Spleen (tissue), 11 donors: Measurements from ENCODE around the gene HAAO. TPM values are rescaled to one million over a fixed set of nuclear protein-coding genes. Genes with fewer than 3 reads are reported as not detected.

ENCODE experiments used
- DNase-seq: peaks from one replicate; pipeline ENCODE4 v3.0.0-alpha.2; 2020
- H3K27ac ChIP-seq, 8 donors: fragments of 200-600 bp; sonication (generic) in 7 of 8; 1 replicate in 4 of 8; 2 replicates in 4 of 8; pipeline versions ENCODE4 v1.5.0 to v1.8.0; 2016 to 2021; ENCODE audit warnings: inconsistent platforms in 4 of 8, mild to moderate bottlenecking in 4 of 8, moderate library complexity in 1 of 8
- H3K27me3 ChIP-seq, 7 donors: fragments of 200-600 bp; sonication (generic) in 6 of 7; replicated peaks in 1 of 7; 1 replicate in 4 of 7; 2 replicates in 3 of 7; pipeline versions ENCODE4 v1.5.0 to v1.8.0; 2016 to 2021; ENCODE audit warnings: inconsistent platforms in 3 of 7, mild to moderate bottlenecking in 1 of 7
- H3K36me3 ChIP-seq, 6 donors: fragments of 200-600 bp; sonication (generic) in 5 of 6; 1 replicate in 4 of 6; 2 replicates in 2 of 6; pipeline versions ENCODE4 v1.5.0 to v1.8.0; 2016 to 2021; ENCODE audit warnings: inconsistent platforms in 2 of 6
- H3K4me1 ChIP-seq, 6 donors: fragments of 200-600 bp; sonication (generic) in 5 of 6; 1 replicate in 3 of 6; 2 replicates in 3 of 6; pipeline versions ENCODE4 v1.5.0 to v1.8.0; 2016 to 2021; ENCODE audit warnings: inconsistent platforms in 3 of 6
- H3K4me3 ChIP-seq, 8 donors: fragments of 200-600 bp; sonication (generic) in 7 of 8; 1 replicate in 4 of 8; 2 replicates in 4 of 8; pipeline versions ENCODE4 v1.5.0 to v1.8.0; 2016 to 2021; ENCODE audit warnings: inconsistent platforms in 4 of 8, mild to moderate bottlenecking in 4 of 8, moderate library complexity in 2 of 8
- H3K9me3 ChIP-seq, 8 donors: fragments of 200-600 bp; sonication (generic) in 7 of 8; 1 replicate in 4 of 8; 2 replicates in 4 of 8; pipeline versions ENCODE4 v1.5.0 to v1.8.0; 2016 to 2021; ENCODE audit warnings: inconsistent platforms in 4 of 8
- CTCF ChIP-seq, 11 experiments: fragments of 200-600 bp in 7 of 11; fragments of 450-650 bp in 4 of 11; sonication (generic) in 4 of 11; IDR thresholded peaks in 8 of 11; conservative IDR thresholded peaks in 3 of 11; 1 replicate in 7 of 11; 2 replicates in 4 of 11; pipeline versions ENCODE4 v1.4.0 to v1.8.0; 2016 to 2021; ENCODE audit warnings: antibody characterized with exemption in 11 of 11, inconsistent platforms in 4 of 11, mild to moderate bottlenecking in 1 of 11
- POLR2A ChIP-seq, 3 donors: fragments of 450-650 bp; IDR thresholded peaks; one replicate each; pipeline ENCODE4 v1.5.1; 2017; ENCODE audit warnings: antibody characterized with exemption in 3 of 3, mild to moderate bottlenecking in 1 of 3
- POLR2AphosphoS5 ChIP-seq, 3 donors: sonication (generic); formaldehyde crosslinking; IDR thresholded peaks; one replicate each; pipeline ENCODE4 v1.5.1; 2017; ENCODE audit warnings: antibody characterized with exemption in 3 of 3
- WGBS, 5 donors: extraction: QIAGEN DNeasy Blood & Tissue Kit in 3 of 5; methylation state at CpG; one replicate each; pipeline versions ENCODE4 v1.1.5 to v1.1.7; 2013 to 2018; 5-methylcytosine and 5-hydroxymethylcytosine counted together
- intact Hi-C: fragments of 100-400 bp; cut with DNase I; formaldehyde crosslinking; loops from one replicate; pipeline ENCODE4 v1.15.0; 2023; ENCODE audit warnings: low total_unique reads
- polyA plus RNA-seq, 3 donors: library from polyadenylated mRNA; stranded (reverse); fragments of 200-250 nt; gene quantifications; one replicate each; pipeline ENCODE4 v1.2.1, GENCODE V29; 2013
- total RNA-seq, 7 donors: library from RNA; depleted of rRNA in 3 of 7; stranded (reverse); fragments of >200 nt in 3 of 7; fragmentation: NEBNext Ultra II Directional in 4 of 7; extraction: Animal tissue kit (Norgen Biotek cat#: 25700) in 4 of 7; gene quantifications; one replicate each; pipeline versions ENCODE4 v1.1.0 to v1.2.1, GENCODE V29; 2016 to 2021
- donor health status: healthy with polysubstance abuse.
- donor health status: DM: no; HTN: no; CAD: no; lungs with moderate emphysema.
- donor health status: DM: no; HTN: no; CAD: no.
- donor health status: Bipolar disorder and iron deficiency.
- donor health status: healthy.
- donor health status: DM: no; HTN: no; CAD: no.
- donor health status: DM: yes; HTN: yes; CAD: no.

Gene HAAO
- total and polyA plus RNA-seq, 10 donors, result 2.4 to 12.3 (median 8.0) TPM

- H3K27ac ChIP-seq, result no peak overlapping the region
- 90 to 97% (median 94%) methylated on average over 4 of the region's 4 CpGs for WGBS, 5 donors
- no peaks in the 10 kb centered on the region for H3K9me3 ChIP-seq
- H3K4me1 ChIP-seq, result peaks cover 10 to 35% (median 27%) of the 10 kb centered on the region in 6 donors
- peaks cover 0 to 22% (median 2%) of the 10 kb centered on the region in 6 donors for H3K36me3 ChIP-seq
- no peak overlapping the region for H3K4me3 ChIP-seq
- TF ChIP-seq POLR2AphosphoS5 (IDR thresholded peaks at IDR 0.05) (no peak), POLR2A (IDR thresholded peaks at IDR 0.05) (no peak)
- intact Hi-C loops, result no loop called here
- no peak for DNase-seq
- H3K27me3 ChIP-seq, result no peaks in the 10 kb centered on the region
Observed at GRCh38 chr2:42748840-42749239, 43.5 kb downstream of the HAAO start.

- no peak overlapping the region for H3K27ac ChIP-seq
- no peaks in the 10 kb centered on the region for H3K9me3 ChIP-seq
- intact Hi-C loops, result no loop called here
- H3K27me3 ChIP-seq, result no peaks in the 10 kb centered on the region
- no peak for DNase-seq
- peaks cover 0 to 13% (median 2%) of the 10 kb centered on the region in 6 donors for H3K36me3 ChIP-seq
- H3K4me3 ChIP-seq, result no peak overlapping the region
- H3K4me1 ChIP-seq, result peaks cover 6 to 21% (median 13%) of the 10 kb centered on the region in 6 donors
- no peak for TF ChIP-seq POLR2A (IDR thresholded peaks at IDR 0.05)
- TF ChIP-seq POLR2AphosphoS5 (IDR thresholded peaks at IDR 0.05), result no peak
- TF ChIP-seq CTCF (IDR thresholded peaks at IDR 0.05 in 8 of 11, conservative IDR thresholded peaks at IDR 0.05 in 3 of 11), result no peak
- 96 to 100% (median 98%) methylated on average over 3 of the region's 3 CpGs for WGBS, 5 donors
Observed at GRCh38 chr2:42747422-42747821, 45.0 kb downstream of the HAAO start.

GRCh38 chr2:42744545-42745082 lies 47.8 kb downstream of the HAAO start:
- H3K4me1 ChIP-seq, result no peaks in the 10 kb centered on the region
- WGBS, 5 donors, result 88 to 100% (median 90%) methylated on average over 3 of the region's 3 CpGs
- H3K9me3 ChIP-seq, result no peaks in the 10 kb centered on the region
- H3K4me3 ChIP-seq, result no peak overlapping the region
- DNase-seq, result no peak
- H3K36me3 ChIP-seq, result peaks cover 0 to 20% (median 2%) of the 10 kb centered on the region in 6 donors
- H3K27ac ChIP-seq, result no peak overlapping the region
- intact Hi-C loops, result no loop called here
- H3K27me3 ChIP-seq, result no peaks in the 10 kb centered on the region
- no peak for TF ChIP-seq POLR2AphosphoS5 (IDR thresholded peaks at IDR 0.05)
- no peak for TF ChIP-seq CTCF (IDR thresholded peaks at IDR 0.05 in 8 of 11, conservative IDR thresholded peaks at IDR 0.05 in 3 of 11)
- TF ChIP-seq POLR2A (IDR thresholded peaks at IDR 0.05), result no peak

- intact Hi-C loops, result no loop called here
- Histone ChIP-seq H3K36me3 (peaks cover 0 to 21% (median 2%) of the 10 kb centered on the region in 6 donors), H3K27ac (no peak overlapping the region), H3K4me3 (no peak overlapping the region), H3K27me3 (no peaks in the 10 kb centered on the region), H3K9me3 (peaks cover 0 to 9% (median 3%) of the 10 kb centered on the region in 8 donors), H3K4me1 (no peaks in the 10 kb centered on the region)
- TF ChIP-seq POLR2AphosphoS5 (IDR thresholded peaks at IDR 0.05) (no peak), CTCF (IDR thresholded peaks at IDR 0.05 in 8 of 11, conservative IDR thresholded peaks at IDR 0.05 in 3 of 11) (no peak), POLR2A (IDR thresholded peaks at IDR 0.05) (no peak)
- DNase-seq, result no peak
- WGBS, 5 donors, result 94 to 100% (median 100%) methylated on average over 1 of the region's 1 CpG
Observed at GRCh38 chr2:42743659-42743990, 48.8 kb downstream of the HAAO start.
